D341Med (cell line): Measurements from ENCODE around the gene DPF3.

Experiments
- DNase-seq: peaks from one replicate; pipeline ENCODE4 v3.0.0; 2012; ENCODE audit warnings: low spot score

DPF3 gene

GRCh38 chr14:72644758-72645489, 249.0 kb downstream of the DPF3 start:
- no peak for DNase-seq

GRCh38 chr14:72644038-72644437, 249.9 kb downstream of the DPF3 start:
- peak; percentile 69 for DNase-seq

DNA sequence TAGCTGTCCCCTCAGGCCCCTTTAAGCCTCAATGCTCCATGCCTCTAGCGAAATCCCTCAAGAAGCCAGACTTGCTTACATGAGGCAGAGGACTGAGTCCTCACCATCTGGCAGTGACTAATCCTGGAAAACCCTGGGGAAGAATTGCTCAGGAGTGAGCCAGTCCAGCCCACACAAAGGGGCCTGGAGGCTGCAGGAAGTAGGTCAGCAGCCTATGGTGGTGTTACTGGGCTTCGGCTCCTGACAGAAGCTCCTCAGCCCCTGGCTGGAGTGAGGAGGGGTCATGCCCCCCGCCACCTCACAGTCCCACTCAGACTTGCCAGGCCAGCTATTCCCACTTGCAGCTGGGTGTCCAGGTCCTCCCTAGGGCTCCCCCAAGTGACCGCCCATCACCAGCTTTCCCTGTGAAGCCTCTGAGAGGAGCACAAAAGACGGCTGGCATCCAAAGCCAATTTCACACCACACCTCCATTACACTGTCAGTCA, 250.5 kb downstream of the DPF3 start:
- DNase-seq = peak; percentile 85

GRCh38 chr14:72640911-72641485, 252.9 kb downstream of the DPF3 start:
- no peak for DNase-seq

GRCh38 chr14:72638021-72638420, 255.9 kb downstream of the DPF3 start:
- no peak for DNase-seq

- no peak for DNase-seq
These were observed 257.0 kb downstream of the DPF3 start for GRCh38 chr14:72636871-72637270.

DNA sequence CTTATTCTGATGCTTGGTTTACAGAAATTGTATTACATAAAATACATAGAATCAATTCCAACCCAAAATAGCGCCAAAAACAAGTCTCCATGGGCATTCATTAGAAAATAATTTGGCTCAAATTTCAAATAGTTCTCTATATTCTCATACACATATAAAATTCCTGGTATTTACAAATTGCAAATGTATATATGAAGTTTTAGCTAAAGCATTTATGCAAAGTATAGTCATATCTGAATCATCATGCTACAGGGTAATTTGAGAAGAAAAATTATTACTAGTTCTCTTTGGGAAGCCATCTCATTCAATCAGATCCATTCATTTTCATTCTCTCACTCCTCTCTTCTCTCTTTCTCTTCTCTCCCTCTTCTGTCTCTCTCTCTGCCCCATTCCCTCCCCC, 257.8 kb downstream of the DPF3 start:
- DNase-seq = no peak

DNA sequence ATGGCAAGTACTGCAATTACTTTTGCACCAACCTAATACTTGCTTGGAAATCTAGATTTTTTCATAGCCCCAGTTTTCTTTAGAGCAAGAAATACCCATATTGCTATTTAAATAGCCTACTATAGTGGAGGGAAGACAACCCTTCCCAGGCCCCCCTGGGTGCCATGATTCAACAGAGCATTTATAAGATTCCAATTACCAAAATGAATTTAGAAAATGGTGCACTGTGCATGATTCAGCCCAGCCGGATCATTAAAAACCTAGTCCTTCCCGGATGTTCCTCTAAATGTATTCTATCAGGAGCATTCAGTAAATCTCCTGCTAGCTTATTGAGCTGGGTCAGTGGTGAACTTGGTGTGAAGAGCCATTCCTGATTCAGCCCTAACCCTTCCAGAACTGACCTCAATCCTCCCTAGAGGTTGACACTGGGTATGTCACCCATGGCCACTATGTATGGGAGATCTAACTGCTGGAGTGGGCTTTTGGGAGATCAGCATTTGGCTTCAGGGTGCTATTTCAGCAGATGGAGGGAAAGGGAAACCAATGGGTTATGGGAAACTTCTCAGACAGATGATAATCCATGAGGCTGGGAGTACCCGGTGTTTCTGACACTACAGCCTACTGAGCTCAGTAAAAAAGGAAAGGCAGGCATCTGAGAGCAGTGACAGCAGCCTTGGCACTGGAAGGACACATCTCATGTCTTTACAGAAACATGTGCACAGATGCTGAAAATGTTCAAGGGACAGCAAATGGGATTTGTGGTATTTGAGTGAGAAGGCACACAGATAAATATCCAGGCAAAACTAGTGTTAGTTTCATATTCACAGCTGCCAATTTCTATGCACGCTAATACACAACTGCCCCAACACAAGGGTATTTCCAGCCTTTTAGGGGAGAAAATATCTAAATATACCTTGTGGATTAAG, 258.9 kb downstream of the DPF3 start:
- DNase-seq = no peak

DNA sequence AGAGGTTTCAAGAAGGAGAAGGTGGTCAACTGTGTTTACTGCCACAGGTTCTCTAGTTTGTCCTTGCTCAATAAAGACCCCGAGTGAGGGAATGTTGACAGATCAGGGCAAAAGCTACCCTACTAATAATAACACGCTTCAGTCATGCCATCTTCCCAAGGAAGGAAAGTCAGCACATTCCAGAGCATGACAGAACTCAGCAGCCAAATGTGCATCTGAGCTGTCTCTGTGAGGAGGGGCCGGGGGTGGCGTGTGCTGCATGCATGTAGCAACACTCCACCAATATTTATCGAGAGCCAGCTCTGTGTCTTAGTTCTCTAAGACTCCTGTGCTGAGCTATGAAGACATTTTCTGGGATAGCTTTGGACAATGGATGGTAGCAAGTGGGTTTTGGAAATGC, 260.4 kb downstream of the DPF3 start:
- DNase-seq = no peak

DNA sequence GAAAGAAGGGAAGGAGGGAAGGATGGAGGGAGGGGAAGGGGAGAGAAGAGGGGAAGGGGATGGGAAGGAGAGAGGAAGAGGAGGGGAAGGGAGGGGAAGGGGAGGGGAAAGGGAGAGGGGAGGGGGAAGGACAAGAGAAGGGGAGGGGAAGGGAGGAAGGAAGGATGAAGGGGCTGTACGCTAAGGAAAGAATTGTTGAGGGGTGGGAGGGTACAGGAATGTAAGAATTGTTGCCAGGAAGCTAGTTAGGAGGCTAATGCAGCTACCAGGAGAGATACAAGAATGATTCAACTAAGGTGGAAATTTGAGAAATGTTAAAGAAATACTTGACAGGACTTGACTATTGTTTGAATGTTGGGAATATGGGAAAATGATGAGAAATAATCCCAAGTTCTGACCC, 261.2 kb downstream of the DPF3 start:
- no peak for DNase-seq

GRCh38 chr14:72631401-72631800, 262.5 kb downstream of the DPF3 start:
- no peak for DNase-seq

GRCh38 chr14:72630374-72630773, 263.5 kb downstream of the DPF3 start:
- no peak for DNase-seq

- no peak for DNase-seq
These were observed 264.4 kb downstream of the DPF3 start for GRCh38 chr14:72629534-72629933.

DNA sequence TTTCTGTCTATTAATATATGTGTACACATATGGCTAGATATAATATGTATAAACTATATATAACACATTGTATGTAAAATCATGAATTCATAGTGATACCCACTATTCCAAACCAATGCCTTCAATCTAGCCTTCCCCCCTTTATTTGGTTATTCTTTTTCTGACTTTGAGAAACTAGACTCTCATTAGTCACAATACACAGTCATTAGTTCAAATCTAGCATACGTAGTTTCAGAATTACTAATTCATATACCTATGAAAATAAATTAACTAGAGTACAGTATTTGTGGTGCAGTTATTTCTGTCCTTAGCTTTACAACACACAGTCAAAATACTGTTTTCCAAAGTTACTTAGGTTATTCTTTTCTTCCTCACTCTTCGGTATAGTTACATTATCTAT, 268.2 kb downstream of the DPF3 start:
- DNase-seq = no peak

- no peak for DNase-seq
These were observed 272.4 kb downstream of the DPF3 start for GRCh38 chr14:72621387-72622065.

DNA sequence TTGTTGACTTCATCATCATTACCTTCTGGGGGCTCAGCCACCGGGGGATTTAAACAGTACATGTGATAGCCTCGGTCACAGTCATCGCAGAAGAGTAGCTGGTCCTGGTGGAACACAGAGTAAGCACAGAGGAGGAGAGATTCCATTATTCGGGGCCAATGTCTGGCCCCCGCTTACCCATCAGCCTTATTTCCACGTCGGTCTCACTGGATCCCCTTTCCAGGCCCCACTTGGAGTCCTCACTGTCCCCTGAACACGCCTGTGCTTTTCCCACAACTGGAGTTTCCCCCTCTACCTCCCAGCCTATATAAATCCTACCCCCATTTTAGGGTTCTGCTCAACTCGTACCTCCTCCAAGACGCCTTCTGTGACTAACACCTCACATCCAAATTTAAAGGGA, 274.0 kb downstream of the DPF3 start:
- DNase-seq = no peak

DNA sequence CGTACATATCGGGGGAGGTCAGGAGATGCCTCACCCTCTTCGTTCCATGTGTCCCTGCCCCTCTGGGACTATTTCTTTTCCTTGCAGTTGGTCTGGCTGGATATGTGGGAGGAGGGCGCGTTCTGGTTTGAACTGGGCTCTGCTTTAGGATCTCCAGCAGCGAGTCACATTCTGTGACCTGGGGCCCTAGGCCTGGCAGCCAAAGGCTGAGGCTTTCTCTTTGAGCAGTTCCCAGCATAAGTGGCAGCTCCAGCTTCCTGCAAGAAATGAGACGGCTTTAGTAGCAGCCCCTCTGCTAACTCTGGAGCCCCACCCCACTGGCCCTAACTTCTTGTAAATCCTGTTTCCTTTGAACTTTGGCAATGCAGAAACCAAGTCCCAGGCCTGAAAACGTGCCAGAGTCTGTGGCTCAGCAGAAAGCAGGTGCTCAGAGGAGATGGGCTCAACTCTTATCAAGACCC, 274.8 kb downstream of the DPF3 start:
- DNase-seq = no peak

- DNase-seq = no peak
These were observed 275.5 kb downstream of the DPF3 start for GRCh38 chr14:72618424-72618823.

- no peak for DNase-seq
These were observed 276.4 kb downstream of the DPF3 start for GRCh38 chr14:72617391-72618031.

DNA sequence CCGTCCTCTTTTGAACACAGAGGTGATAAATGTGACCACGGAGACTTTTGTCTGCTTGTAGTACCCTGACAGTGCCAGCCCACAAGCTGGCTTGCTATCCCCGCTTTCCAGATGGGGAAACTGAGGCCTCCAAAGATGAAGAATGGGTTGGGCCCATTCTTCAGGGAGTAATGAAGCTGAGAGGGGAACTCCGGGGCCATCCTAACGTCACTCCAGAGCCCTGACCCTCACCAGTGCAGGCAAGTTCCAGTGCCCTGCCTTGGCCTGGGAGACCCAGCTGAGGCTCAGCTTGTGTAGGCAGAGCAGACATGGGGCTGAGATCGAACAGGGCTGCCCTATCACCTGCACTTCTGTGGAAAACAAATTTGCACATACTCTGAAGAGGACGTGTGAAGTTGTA, 277.1 kb downstream of the DPF3 start:
- no peak for DNase-seq

DNA sequence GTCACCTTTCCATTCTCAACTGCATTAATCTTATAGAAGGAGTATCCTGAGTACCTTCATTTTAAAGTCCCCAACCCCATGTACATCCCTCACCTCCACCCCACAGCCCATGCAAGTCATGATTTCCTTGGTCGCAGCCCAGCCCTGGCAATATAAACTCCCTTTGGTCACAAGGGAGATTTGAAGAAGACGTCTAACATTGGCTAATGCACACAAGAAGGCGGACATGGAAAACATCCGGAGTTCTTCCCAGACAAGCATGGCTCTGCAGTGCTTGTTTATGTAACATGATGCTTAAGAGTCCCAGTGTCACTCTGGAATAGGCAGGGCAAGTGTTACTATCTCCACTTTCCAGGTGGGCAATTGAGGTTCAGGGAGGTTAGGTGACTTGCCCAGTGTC, 277.6 kb downstream of the DPF3 start:
- no peak for DNase-seq
